NCI-H128 (cell line): Measurements from ENCODE around the gene VCX3A.
"Not testable (repeated sequence)": the region's sequence is repeated elsewhere in the genome, so short reads cannot be mapped to it uniquely, and the experiment has no call there.

ENCODE experiments used
- DNase-seq: peaks from one replicate; lab custom pipeline; 2025; ENCODE audit not compliant: unreplicated experiment; lab: John Stamatoyannopoulos, UW

VCX3A gene

DNA sequence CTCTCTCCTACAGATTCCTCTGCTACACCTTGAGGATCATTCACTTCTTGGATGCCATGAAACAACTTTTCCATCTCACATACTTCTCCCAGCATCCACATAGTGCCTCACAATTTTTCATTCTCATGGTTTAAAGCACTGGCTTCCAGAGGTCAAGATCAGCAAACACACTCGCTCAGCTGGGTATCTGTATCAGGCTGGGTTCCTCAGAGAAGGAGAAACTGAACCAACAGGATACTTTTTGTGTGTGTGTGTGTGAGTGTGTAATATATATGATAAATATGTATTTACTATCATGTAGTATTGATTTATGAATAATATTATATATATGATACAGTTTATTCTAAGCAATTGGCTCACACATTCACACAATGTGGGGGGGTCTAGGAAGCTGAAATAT lies at the start of gene VCX3A:
Gene VCX3A (minus strand): TSS at position 101 of the 400 bp plus-strand sequence. CDS start 621 bp downstream, outside the sequence.
- DNase-seq, result not testable (repeated sequence)

DNA sequence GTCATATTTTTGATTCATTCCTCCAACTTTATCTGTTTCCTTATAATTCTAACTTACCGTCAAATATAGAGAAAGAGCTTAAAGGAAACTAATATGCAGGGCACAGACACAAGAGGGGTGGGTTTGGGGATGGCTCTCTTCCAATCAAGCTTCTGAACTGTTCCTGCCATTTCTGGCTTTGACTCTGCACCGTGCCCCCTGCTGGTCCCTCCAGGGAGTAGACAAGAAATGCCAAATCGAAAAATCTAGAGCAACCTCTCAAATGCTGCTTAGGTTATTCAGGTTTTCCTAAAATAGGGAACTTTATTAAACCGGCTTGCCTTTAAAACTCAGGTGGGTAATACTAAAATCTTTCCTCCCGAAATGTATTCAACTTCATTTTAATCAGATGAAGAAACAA lies 39.8 kb upstream of the VCX3A start:
- no peak for DNase-seq

DNA sequence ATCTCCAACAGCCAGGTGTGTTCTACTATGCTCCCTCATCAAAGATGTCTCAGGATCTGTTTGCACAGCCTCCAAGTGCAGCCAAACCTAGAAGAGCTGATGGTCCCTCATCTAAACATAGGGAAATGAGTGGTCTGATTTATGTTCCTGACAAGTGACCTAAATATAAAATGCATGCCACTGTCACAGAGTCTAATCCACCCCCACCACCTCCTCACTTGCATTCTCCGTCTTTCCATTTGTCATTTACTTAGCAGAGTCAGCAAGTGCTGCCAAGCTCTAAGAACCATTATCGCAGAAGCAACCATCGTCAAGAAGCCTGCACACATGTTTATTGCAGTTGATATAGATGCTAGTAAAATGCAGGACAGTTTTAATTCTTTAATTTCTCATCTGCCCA lies 33.1 kb upstream of the VCX3A start:
- DNase-seq, result no peak

DNA sequence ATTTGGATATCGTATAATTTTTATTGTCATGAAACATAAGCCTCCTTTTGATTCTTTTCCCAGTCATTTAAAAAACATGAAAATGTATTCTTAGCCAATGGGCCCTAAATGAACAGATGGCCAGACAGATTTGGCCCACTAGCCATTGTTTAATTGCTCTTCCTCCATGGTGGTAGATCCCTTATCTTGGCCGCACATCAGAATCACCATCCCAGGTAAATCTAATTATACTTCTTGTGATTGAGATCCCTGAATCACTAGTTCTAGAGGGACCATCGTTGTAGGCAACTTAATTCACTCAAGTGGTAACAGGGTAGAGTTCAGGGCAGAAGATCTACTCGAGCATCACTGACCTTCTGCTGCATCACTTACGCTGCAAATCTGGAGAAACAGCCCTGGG lies 24.1 kb upstream of the VCX3A start:
- DNase-seq, result no peak

DNA sequence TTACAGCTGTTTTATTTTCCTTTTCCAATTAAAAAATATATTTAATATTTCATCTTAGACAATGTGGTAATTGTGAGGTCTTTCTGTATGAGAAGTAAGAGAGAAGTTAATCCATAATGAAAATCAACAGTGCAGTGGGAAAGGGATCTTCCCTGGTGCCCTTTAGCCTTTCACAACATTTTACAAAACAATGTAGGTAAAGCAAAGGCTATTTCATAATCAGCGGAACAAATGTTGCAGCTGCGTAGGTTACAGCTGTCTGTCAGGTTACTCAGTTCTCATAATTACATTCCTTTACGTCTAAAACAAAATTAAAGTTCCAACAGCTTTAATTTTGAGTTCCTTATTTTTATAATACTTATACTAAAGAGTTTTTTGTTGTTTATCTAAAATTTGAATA lies 22.8 kb upstream of the VCX3A start:
- no peak for DNase-seq

DNA sequence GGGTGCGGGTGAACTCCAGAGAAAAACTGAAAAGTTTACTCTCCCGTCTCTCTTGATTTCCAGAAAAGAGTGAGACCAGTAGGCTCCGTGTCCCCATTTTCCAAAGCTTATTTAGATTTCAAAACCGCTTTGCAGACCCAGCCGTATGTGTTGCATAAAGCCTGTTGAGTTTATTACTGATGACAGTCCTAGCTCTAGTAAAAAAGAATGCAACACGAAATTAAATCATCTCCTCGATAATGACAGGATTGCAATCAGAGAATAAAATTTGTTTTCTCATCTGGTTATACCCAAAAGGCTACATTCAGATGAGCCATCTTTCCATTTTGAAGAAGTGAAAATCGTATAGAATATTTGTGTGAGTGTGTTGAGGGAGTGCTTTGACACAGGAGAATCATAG lies 16.1 kb upstream of the VCX3A start:
- DNase-seq, result no peak

DNA sequence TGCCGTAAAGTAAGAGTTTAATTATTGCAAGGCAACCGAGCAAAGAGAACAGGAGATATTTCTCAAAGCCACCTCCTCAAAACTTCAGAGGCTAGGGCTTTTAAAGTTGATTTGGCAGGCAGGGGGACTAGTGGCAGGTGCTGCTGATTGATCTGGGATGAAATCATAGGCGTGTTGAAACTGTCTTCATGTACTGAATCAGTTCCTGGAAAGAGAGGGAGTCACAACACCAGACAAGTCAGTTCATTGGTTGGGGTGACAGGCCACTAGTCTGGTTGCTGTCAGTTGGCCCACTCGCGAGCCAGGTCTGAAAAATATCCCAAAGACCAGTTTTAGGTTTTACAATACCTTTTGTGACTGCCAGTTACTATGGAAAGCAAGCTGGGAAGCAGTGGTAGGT lies 10.8 kb upstream of the VCX3A start:
- no peak for DNase-seq

DNA sequence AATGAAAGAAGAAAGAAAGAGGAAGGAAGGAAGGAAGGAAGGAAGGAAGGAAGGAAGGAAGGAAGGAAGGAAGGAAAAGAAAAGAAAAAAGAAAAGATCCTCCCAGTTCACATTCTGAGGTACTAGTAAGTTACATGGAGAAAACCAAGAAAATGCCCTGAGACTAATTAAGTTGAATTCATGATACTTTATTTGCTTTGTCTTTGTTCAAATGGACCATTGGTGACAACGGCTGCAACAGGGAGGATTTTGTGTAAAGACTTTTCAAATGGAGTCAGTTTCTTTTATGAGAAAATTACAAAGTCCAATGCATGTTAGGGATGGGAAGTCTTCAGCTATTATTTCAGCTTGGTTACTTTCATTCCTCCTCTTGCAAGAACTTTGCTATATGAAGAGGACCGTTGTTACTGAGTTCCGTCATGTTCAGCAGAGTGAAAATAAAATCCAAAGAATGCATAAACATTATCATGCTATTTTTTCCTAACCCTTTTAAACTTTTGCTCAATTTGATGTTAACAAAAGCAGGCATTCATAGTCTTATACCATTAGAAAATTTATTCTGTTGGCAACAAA lies 8.3 kb downstream of the VCX3A start:
- DNase-seq, result no peak

DNA sequence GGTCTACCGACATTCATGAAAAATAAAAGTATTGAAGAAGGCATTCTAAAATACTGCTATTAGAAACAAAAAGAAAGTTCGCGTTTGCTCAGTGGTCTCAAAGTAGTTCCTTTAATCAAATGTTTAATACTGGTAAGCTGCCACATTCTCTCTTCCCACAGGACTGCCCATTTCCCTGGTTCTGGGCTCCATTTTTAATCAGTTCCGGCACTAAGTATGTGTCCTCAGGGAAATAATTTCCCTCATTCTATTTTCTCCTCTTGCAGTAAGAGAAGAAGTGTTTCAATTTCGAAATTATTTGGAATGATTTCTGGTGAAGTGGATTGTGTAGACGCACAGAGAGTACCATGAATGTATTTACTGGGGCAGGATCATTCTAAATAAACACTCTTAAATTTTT lies 17.5 kb downstream of the VCX3A start:
- DNase-seq, result no peak

DNA sequence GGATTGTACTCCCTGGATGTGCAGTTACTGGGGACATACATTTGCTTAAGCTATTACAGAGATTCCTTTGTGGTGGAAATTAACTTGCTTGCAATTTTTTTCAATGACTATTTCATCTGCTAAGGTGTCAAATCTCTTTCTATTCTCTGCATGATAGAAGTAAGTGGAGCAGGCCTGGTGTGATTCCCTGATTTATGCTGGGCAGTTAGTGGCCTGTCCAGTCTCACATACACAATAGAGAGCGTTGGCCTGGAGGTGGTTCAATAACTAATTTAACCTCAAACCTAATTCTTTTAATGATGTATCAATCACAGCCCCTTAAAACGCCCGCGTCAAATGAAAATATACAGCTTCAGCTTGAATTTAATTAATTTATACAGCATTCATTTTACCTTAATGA lies 28.5 kb downstream of the VCX3A start:
- DNase-seq, result no peak

DNA sequence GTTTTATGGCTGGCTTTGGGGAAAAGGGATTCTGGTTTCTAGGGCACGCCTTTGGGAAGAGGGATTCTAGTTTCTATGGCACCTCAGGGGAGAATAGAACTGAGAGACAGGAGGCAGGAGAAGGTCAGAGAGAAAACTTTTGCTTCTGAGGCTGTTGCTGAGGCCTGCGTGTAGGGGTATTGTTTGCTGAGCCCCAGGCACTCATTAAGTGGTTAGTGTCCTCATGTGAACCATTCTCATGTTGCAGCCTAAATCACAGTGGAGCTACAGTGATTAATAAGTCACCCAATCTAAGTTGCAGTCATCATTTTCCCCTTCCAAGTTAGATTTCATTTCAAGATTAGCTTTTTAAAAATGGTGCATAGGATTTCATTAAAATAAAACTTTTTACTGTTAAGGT lies 29.0 kb downstream of the VCX3A start:
- no peak for DNase-seq

DNA sequence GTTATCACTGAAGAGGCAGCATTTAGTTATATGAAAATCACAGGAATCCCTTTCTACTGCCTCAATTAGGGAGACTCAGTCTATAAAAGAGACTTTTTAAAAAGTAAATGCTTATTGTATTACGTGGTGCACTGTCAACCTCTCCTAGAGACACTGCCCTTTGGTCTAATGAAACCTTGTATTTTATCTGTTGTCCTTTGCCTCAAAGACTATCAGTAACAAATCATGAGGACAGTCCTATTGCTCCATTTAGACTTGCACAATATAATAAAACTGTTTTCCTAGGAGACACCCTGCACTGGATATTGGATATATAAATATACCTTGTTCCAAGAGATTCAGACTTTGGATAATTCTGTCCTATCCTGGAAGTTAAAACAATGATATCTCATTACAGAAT lies 34.2 kb downstream of the VCX3A start:
- DNase-seq, result no peak

DNA sequence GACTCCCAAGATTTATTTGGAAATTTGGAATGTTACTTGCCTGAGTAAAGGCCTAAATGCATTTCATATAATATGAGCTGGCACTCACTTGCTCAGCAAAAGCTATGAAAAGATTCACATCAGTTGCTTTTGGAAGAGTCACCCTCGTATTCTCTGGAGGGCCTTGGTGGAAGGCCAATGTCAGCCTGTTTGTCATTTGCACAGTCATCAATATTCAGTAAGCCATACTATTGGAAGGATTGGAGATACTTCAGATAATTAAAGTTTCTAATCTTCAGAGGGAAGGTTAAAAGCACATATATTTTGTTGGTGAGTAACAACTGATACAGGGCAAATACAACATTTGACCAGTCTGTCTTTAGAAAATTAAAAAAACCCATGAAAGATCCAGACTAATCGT lies 36.6 kb downstream of the VCX3A start:
- DNase-seq, result no peak
